Activated CD4-positive, alpha-beta T cell treated with anti-CD3 and anti-CD28 coated beads, Interleukin-2, amount 10 ng/mL, durations not matched to agents 7 days and 5 days (primary cell): ENCODE results near the gene AP3D1. TPM values are rescaled to one million over a fixed set of nuclear protein-coding genes. Genes with fewer than 3 reads are reported as not detected.
"Not testable (repeated sequence)": the region's sequence is repeated elsewhere in the genome, so short reads cannot be mapped to it uniquely, and the experiment has no call there.

Experiments used
- CTCF ChIA-PET: fragments of 350-600 bp; sonication (Branson Sonifier 250); formaldehyde crosslinking; loops from one replicate; lab custom pipeline; 2021; ENCODE audit warnings: antibody characterized with exemption; lab: Charles Lee
- POLR2A ChIA-PET: fragments of 350-600 bp; sonication (Branson Sonifier 250); formaldehyde crosslinking; loops from one replicate; lab custom pipeline; 2021; ENCODE audit warnings: antibody characterized with exemption; lab: Charles Lee
- DNase-seq: peaks from one replicate; pipeline ENCODE4 v3.0.0-alpha.2; 2020
- H3K27ac Mint-ChIP-seq: one replicate; pipeline ENCODE4 v1.8.0; 2021; ENCODE audit warnings: mild to moderate bottlenecking, moderate library complexity, mixed read lengths
- H3K27me3 Mint-ChIP-seq: one replicate; pipeline ENCODE4 v1.8.0; 2021; ENCODE audit warnings: mixed read lengths
- H3K36me3 Mint-ChIP-seq: one replicate; pipeline ENCODE4 v1.8.0; 2021; ENCODE audit warnings: low read depth, mixed read lengths
- H3K4me1 Mint-ChIP-seq: one replicate; pipeline ENCODE4 v1.8.0; 2021; ENCODE audit warnings: mixed read lengths
- H3K4me3 Mint-ChIP-seq: one replicate; pipeline ENCODE4 v1.8.0; 2021; ENCODE audit warnings: mild to moderate bottlenecking, moderate library complexity, mixed read lengths
- H3K9me3 Mint-ChIP-seq: one replicate; pipeline ENCODE4 v1.8.0; 2021; ENCODE audit warnings: mixed read lengths
- total RNA-seq, 2 experiments: library from RNA; stranded (reverse); gene quantifications; one replicate each; pipeline ENCODE4 v1.2.3, GENCODE V29; 2021

Gene AP3D1
- total RNA-seq, 2 experiments from 2014 or later, result 95.7 to 95.8 TPM

DNA sequence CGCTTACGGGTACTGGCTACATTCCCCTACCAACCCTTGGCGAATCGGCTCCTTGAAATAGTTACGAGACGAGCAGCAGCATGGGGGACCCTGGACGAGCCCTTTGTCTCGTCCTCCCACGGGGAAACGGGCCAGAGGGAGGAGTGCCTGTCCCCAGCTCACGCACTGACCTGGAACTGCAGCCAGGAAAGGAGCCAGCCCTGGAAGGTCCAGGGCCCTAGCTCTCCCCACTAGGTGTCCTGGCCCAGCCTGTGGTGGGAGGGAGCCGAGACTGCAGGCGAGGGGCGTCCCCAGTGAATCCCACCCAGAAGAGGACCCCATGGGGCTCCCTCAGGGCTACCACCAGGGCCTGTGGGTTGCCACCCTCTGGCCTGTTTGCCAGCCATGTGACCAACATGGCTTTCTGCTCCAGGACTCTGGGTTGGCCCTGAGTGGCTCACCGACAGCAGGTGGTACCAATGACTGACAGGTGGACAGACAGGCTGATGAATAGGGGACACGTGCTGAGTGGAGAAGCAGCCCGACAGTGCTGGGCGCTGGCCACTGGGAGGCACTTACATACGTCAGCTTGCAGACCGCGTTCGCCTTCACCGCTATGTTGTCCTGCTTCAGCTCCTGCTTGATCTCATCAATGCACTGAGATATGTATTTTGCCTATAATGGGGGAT lies 13.2 kb downstream of the AP3D1 start:
- CTCF ChIA-PET, result interaction anchor here (1.2 kb wide), 1 partner anchor 68 kb away, joined by 3 read pairs; no protein-coding TSS in a partner anchor
- no peaks in the 10 kb centered on the region for H3K27me3 Mint-ChIP-seq
- H3K9me3 Mint-ChIP-seq, result no peaks in the 10 kb centered on the region
- POLR2A ChIA-PET, result no interaction called here
- H3K27ac Mint-ChIP-seq, result no peak overlapping the region
- H3K4me3 Mint-ChIP-seq, result no peak overlapping the region
- no peaks in the 10 kb centered on the region for H3K4me1 Mint-ChIP-seq
- no peak for DNase-seq
- H3K36me3 Mint-ChIP-seq, result peaks cover 10% of the 10 kb centered on the region

DNA sequence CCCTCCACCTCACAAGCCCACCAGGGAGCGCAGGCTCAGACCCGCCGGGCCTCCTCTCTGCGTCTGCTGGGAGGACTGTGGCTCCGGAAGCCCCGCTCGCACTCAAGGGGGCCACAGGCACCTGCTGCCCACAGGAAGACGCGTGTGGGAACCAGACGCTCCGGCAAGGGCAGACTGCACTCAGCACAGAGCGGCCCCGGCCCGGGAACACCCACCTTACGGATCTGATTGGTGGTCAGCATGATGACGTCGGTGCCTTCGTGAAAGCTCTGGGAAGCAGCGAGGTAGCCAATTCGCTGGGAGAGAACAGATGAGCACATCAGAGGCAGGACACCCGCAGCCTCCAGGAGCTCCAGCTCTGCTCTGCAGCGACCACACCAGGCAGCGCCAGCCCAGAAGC lies 14.6 kb downstream of the AP3D1 start:
- no peaks in the 10 kb centered on the region for H3K4me1 Mint-ChIP-seq
- peaks cover 22% of the 10 kb centered on the region for H3K36me3 Mint-ChIP-seq
- POLR2A ChIA-PET, result no interaction called here
- no peak overlapping the region for H3K4me3 Mint-ChIP-seq
- no peak for DNase-seq
- no peaks in the 10 kb centered on the region for H3K27me3 Mint-ChIP-seq
- no peaks in the 10 kb centered on the region for H3K9me3 Mint-ChIP-seq
- CTCF ChIA-PET, result interaction anchor here (1.2 kb wide), 1 partner anchor 67 kb away, joined by 3 read pairs; no protein-coding TSS in a partner anchor
- H3K27ac Mint-ChIP-seq, result no peak overlapping the region

DNA sequence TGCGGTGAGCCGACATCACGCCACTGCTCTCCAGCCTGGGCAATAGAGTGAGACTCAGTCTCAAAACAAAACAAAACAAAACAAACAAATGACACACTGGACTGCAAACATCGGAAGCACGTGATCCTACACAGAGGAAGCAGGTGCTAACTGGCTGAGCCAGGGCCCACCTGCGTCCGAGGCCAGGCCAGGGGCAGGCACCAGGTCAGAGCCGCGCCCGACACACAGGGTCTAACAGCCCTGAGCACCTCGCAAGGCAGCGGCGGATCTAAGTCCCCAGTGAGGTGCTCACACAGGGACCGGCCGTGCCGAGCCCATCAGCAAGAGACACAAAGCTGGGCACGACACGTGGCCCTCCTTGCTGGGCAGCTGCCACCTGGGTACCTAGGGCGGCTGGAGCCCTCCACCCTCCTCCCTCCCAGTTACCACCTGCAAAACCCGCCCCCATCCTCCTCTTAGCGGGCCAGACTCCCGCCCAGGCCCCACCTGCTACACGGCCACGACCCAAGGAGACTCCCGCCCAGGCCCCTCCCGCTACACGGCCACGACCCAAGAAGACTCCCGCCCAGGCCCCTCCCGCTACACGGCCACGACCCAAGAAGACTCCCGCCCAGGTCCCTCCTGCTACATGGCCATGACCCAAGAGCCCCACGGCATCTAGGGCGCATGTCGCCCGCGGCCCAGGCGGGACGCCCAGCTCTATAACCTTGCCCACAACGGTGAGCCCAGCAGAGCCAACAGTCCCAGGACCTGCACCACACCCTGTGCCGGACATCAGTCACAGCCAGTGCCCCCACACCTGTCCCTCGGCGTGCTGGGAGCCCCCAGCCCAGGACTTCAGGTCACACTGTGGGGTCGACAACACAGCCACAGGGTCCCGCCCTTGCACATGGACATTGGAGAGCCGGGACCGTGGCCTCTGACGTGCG lies 15.6 kb downstream of the AP3D1 start:
- no peaks in the 10 kb centered on the region for H3K27me3 Mint-ChIP-seq
- POLR2A ChIA-PET, result no interaction called here
- CTCF ChIA-PET, result interaction anchor here (1.5 kb wide), 1 partner anchor 15 kb away, joined by 3 read pairs; no protein-coding TSS in a partner anchor
- no peak for DNase-seq
- no peak overlapping the region for H3K27ac Mint-ChIP-seq
- no peaks in the 10 kb centered on the region for H3K4me1 Mint-ChIP-seq
- H3K9me3 Mint-ChIP-seq, result no peaks in the 10 kb centered on the region
- H3K4me3 Mint-ChIP-seq, result no peak overlapping the region
- peaks cover 27% of the 10 kb centered on the region for H3K36me3 Mint-ChIP-seq

DNA sequence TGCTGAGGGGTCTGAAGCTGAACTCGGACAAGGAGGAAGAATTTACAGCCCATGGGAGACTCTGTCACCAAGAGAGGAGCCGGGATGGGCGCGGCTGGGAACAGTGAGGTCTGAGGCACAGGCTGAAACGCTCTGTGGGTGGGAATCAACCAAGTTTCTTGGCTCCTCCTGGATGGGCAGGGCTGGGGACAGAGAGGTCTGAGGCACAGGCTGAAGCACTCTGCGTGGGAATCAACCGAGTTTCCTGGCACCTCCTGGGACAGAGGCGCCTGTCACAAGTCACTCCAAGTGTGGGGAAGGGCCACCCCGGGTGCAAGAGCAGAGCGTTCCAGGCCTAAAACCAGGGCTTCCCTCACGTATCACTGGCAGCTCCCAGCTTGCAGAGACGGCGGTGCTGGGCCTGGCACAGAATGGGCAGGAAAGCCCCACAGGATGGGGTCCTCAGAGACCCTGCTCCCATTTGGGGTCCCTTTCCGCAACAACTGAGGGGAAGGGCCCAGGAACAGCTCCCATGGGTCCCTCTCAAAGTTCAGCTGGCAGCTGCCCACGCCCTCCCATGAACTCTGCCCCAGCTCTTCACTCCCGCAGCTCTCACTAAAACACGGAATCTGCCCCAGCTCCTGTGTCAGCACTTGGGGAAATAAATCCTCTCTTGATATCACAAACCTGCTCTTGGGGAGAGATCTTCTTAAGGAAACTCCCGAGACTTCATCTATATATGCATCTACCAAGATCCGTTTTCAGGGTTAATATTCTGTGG lies 18.5 kb downstream of the AP3D1 start:
- ChIA-PET CTCF (interaction anchor here (0.6 to 0.9 kb wide), 5 partner anchors 15 to 344 kb away, joined by 3 to 6 read pairs (median 4); no protein-coding TSS in a partner anchor), POLR2A (no interaction called here)
- Mint-ChIP-seq H3K27me3 (no peaks in the 10 kb centered on the region), H3K9me3 (no peaks in the 10 kb centered on the region), H3K36me3 (peaks cover 26% of the 10 kb centered on the region), H3K4me3 (no peak overlapping the region), H3K27ac (no peak overlapping the region), H3K4me1 (no peaks in the 10 kb centered on the region)
- no peak for DNase-seq

DNA sequence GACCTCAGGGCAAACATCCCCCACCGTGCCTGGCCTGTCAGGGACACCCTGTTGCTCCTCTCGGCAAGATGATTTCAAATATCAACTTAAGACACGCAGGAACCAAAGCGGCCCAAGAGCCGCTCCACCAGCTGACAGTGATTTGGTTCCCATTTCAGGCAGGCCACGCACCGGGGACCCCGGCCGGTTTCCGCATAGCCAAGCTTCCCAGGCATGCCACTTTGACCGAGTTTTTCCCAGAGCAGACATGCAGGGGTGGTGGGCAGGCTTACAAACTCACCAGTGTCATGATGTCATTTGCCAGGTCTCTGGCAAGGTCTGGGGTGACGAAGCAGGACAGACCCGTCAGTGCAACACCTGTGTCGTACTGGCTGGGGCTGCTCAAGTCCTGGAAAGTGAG lies 19.2 kb downstream of the AP3D1 start:
- Mint-ChIP-seq H3K36me3 (peaks cover 26% of the 10 kb centered on the region), H3K27ac (no peak overlapping the region), H3K4me1 (no peaks in the 10 kb centered on the region), H3K4me3 (no peak overlapping the region), H3K27me3 (no peaks in the 10 kb centered on the region), H3K9me3 (no peaks in the 10 kb centered on the region)
- ChIA-PET POLR2A (no interaction called here), CTCF (interaction anchor here (0.6 to 0.9 kb wide), 2 partner anchors 24 to 345 kb away, joined by 3 read pairs; no protein-coding TSS in a partner anchor)
- no peak for DNase-seq

DNA sequence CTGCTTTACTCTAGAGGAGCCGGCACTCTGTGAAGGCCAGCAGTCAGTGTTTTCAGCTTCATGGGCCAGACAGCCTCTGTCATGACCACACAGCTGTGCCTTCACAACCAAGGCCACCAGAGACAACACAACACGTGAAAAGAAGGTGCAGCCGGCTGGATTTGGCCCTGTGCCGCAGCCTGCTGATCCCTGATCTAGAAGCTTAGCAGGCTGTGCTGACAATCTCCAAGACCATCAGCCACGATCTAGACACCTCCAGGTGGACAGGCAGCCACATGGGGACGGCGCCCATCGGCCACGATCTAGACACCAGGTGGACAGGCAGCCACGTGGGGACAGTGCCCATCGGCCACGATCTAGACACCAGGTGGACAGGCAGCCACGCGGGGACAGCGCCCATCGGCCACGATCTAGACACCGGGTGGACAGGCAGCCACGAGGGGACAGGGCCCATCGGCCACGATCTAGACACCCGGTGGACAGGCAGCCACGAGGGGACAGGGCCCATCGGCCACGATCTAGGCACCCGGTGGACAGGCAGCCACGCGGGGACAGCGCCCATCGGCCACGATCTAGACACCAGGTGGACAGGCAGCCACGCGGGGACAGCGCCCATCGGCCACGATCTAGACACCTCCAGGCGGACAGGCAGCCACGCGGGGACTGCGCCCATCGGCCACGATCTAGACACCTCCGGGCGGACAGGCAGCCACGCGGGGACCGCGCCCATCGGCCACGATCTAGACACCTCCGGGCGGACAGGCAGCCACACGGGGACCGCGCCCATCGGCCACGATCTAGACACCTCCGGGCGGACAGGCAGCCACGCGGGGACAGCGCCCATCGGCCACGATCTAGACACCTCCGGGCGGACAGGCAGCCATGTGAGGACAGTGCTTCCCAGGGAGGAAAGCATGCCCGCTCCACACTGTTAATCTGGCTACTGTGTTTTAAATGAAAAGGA lies 20.1 kb downstream of the AP3D1 start:
- H3K4me3 Mint-ChIP-seq, H3K27ac Mint-ChIP-seq, H3K4me1 Mint-ChIP-seq, H3K9me3 Mint-ChIP-seq, DNase-seq, POLR2A ChIA-PET, H3K27me3 Mint-ChIP-seq: not testable (repeated sequence)
- CTCF ChIA-PET, result interaction anchor here (0.6 to 0.9 kb wide), 2 partner anchors 25 to 346 kb away, joined by 3 read pairs; no protein-coding TSS in a partner anchor
- peaks cover 26% of the 10 kb centered on the region for H3K36me3 Mint-ChIP-seq

DNA sequence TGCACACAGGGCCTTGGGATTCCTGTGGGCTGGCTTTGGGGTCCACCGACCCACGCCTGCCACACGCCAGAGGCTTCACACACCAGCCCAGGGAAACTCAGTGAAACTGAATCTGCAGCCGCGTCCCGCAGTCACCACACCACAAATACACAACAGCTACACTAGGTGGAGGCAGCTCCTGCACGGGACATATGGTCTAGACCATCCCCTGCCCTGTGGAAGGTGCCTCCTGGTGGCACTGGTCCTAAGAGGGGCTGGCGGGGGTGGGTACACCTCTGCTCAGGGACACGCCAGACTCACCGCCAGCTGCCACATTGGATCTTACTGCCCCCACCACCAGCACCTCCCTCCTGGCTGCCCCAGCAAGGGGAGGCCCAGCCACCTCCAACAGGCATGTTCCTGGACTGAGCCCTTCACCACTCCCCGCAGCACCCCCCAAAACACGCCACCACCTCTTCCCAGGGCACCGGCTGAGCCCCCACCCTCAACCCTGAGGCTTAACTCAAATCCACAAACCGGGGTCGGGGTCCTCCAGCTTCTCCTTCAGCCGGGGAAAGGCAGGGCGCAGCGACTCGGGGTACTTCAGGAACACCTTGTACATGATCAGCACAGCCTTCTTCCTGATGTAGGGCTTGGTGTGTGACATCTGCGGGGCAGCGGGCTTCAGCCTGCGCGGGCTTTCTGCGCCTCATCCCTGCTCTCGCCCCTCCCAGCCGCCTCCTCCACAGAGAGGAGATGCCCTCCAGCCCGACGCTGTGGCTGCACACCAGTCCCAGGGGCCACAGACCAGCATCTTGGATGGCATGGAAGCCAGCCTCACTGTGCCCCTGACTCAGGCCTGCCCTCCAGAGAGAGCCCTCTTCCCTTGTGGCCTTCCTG lies 21.2 kb downstream of the AP3D1 start:
- no peaks in the 10 kb centered on the region for H3K27me3 Mint-ChIP-seq
- H3K4me1 Mint-ChIP-seq, result no peaks in the 10 kb centered on the region
- no peak overlapping the region for H3K27ac Mint-ChIP-seq
- no peak for DNase-seq
- ChIA-PET CTCF (no interaction called here), POLR2A (no interaction called here)
- no peak overlapping the region for H3K4me3 Mint-ChIP-seq
- H3K36me3 Mint-ChIP-seq, result peaks cover 24% of the 10 kb centered on the region
- H3K9me3 Mint-ChIP-seq, result no peaks in the 10 kb centered on the region

DNA sequence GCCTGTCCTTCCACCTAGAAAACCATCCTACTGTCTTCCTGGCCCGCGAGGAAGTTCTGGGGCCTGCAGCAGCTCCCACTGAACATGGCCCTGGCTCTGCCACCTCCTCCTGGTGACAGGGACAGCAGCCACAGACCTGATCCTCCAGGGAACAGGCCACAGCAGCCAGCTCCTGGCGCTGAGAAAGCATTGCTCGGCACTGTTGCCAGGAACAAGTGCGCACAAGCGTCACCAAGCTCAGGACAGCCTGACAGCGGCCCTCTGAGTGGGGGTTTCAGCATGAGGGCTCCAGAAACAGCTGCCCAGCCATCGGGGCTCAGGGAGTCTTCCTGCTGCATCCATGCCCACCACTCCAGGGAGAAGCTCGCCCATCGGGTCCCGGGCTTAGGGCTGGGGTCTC lies 21.9 kb downstream of the AP3D1 start:
- H3K27ac Mint-ChIP-seq, result no peak overlapping the region
- CTCF ChIA-PET, result no interaction called here
- H3K4me1 Mint-ChIP-seq, result no peaks in the 10 kb centered on the region
- H3K27me3 Mint-ChIP-seq, result no peaks in the 10 kb centered on the region
- no peaks in the 10 kb centered on the region for H3K9me3 Mint-ChIP-seq
- POLR2A ChIA-PET, result no interaction called here
- H3K4me3 Mint-ChIP-seq, result no peak overlapping the region
- no peak for DNase-seq
- peaks cover 24% of the 10 kb centered on the region for H3K36me3 Mint-ChIP-seq

DNA sequence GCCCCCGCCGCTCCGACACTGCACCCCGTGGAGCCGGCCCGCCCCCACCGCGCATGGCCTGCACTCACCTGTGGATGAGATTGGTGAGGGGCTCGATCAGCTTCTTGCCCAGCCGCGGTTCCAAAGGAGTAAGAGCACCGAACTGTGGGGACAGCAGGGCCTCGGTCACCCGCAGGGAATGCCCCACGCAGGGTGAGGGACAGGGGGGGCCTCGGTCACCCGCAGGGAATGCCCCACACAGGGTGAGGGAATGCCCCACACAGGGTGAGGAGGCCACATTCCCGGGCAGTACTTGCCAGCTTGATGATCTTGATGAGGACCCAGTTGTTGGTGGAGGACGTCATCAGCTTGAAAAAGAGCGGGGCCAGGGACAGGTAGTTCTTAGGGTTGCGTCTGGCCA lies 22.3 kb downstream of the AP3D1 start:
- Mint-ChIP-seq H3K36me3 (peaks cover 24% of the 10 kb centered on the region), H3K27ac (no peak overlapping the region), H3K9me3 (no peaks in the 10 kb centered on the region), H3K27me3 (no peaks in the 10 kb centered on the region), H3K4me1 (no peaks in the 10 kb centered on the region), H3K4me3 (no peak overlapping the region)
- no peak for DNase-seq
- ChIA-PET CTCF (no interaction called here), POLR2A (no interaction called here)

DNA sequence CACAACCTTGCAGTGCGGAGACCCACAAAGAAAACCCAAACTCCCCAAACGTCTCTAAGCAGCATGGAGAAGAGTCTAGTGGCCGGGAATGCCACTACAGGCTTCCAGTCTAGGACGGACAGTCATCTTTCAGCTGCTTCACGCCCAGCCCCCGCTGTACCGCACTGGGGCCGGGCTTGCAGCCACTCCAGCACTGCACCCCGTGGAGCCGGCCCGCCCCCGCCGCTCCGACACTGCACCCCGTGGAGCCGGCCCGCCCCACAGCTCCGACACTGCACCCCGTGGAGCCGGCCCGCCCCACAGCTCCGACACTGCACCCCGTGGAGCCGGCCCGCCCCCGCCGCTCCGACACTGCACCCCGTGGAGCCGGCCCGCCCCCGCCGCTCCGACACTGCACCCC lies 23.1 kb downstream of the AP3D1 start:
- POLR2A ChIA-PET, H3K4me3 Mint-ChIP-seq: not testable (repeated sequence)
- peaks cover 23% of the 10 kb centered on the region for H3K36me3 Mint-ChIP-seq

DNA sequence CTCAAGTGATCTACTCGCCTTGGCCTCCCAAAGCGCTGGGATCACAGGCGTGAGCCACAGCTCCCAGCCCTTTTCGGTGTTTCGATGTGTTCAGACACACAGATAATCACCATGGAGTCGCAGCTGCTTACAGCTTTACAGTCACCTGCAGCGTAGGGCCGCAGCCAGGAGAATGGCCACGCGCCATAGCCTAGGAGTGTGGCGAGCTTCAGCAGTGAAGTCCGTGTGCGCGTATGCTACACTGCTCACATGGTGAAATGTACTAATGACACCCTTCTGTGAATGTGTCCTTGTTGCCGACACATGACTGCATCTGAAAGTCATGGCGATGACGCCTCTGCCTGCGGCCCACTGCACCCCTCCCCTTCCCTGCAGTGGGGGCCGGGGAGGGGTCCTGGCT lies 23.6 kb downstream of the AP3D1 start:
- no peaks in the 10 kb centered on the region for H3K27me3 Mint-ChIP-seq
- CTCF ChIA-PET, result no interaction called here
- no peak overlapping the region for H3K4me3 Mint-ChIP-seq
- peaks cover 21% of the 10 kb centered on the region for H3K36me3 Mint-ChIP-seq
- H3K27ac Mint-ChIP-seq, result no peak overlapping the region
- H3K9me3 Mint-ChIP-seq, result no peaks in the 10 kb centered on the region
- DNase-seq, result no peak
- no peaks in the 10 kb centered on the region for H3K4me1 Mint-ChIP-seq
- POLR2A ChIA-PET, result no interaction called here

More for the DNA sequence above, 23.1 kb downstream of the AP3D1 start:
- H3K4me1 Mint-ChIP-seq, DNase-seq, H3K27ac Mint-ChIP-seq, H3K27me3 Mint-ChIP-seq, CTCF ChIA-PET, H3K9me3 Mint-ChIP-seq: not testable (repeated sequence)
